Fibroblast of skin of back (primary cell): ENCODE data around the gene LSAMP.
"Not testable (repeated sequence)": the region's sequence is repeated elsewhere in the genome, so short reads cannot be mapped to it uniquely, and the experiment has no call there.

Experiments used
- DNase-seq: peaks from one replicate; pipeline ENCODE4 v3.0.0-alpha.2; 2013

The LSAMP gene

GRCh38 chr3:115862849-115863248 lies 582.4 kb downstream of the LSAMP start:
- no peak for DNase-seq

GRCh38 chr3:115862099-115862498 lies 583.2 kb downstream of the LSAMP start:
- no peak for DNase-seq

- no peak for DNase-seq
These were observed 584.0 kb downstream of the LSAMP start for GRCh38 chr3:115861166-115861733.

- DNase-seq, result no peak
These were observed 584.5 kb downstream of the LSAMP start for GRCh38 chr3:115860766-115861165.

GRCh38 chr3:115859002-115859807 lies 586.1 kb downstream of the LSAMP start:
- DNase-seq, result no peak

- no peak for DNase-seq
These were observed 587.7 kb downstream of the LSAMP start for GRCh38 chr3:115857518-115858136.

- peak; percentile 64 for DNase-seq
These were observed 589.4 kb downstream of the LSAMP start for GRCh38 chr3:115855911-115856310.

GRCh38 chr3:115853104-115853503 lies 592.2 kb downstream of the LSAMP start:
- DNase-seq, result no peak

- DNase-seq, result no peak
These were observed 593.0 kb downstream of the LSAMP start for GRCh38 chr3:115852278-115852677.

- DNase-seq, result no peak
These were observed 593.7 kb downstream of the LSAMP start for GRCh38 chr3:115851571-115851970.

GRCh38 chr3:115848641-115849040 lies 596.6 kb downstream of the LSAMP start:
- DNase-seq, result no peak

- DNase-seq, result no peak
These were observed 599.3 kb downstream of the LSAMP start for GRCh38 chr3:115845986-115846385.

GRCh38 chr3:115844729-115845128 lies 600.6 kb downstream of the LSAMP start:
- DNase-seq, result not testable (repeated sequence)

GRCh38 chr3:115843206-115843605 lies 602.1 kb downstream of the LSAMP start:
- no peak for DNase-seq

GRCh38 chr3:115839246-115839645 lies 606.0 kb downstream of the LSAMP start:
- no peak for DNase-seq

GRCh38 chr3:115838786-115839185 lies 606.5 kb downstream of the LSAMP start:
- DNase-seq, result no peak

GRCh38 chr3:115836944-115837343 lies 608.3 kb downstream of the LSAMP start:
- peak; percentile 25 for DNase-seq

- no peak for DNase-seq
These were observed 609.3 kb downstream of the LSAMP start for GRCh38 chr3:115835946-115836345.

- peak; percentile 94 for DNase-seq
These were observed 611.2 kb downstream of the LSAMP start for GRCh38 chr3:115834068-115834467.

GRCh38 chr3:115833074-115833473 lies 612.2 kb downstream of the LSAMP start:
- DNase-seq, result peak; percentile 59

- DNase-seq, result no peak
These were observed 613.0 kb downstream of the LSAMP start for GRCh38 chr3:115832265-115832664.

GRCh38 chr3:115831864-115832263 lies 613.4 kb downstream of the LSAMP start:
- peak; percentile 21 for DNase-seq

- DNase-seq, result no peak
These were observed 614.4 kb downstream of the LSAMP start for GRCh38 chr3:115830764-115831395.
